GM18870 (cell line): ENCODE data around the gene INPP5F.

Experiments
- ATAC-seq: cut with Tn5 transposase; IDR thresholded peaks from one replicate; pipeline ENCODE4 v1.9.1; 2021; ENCODE audit warnings: moderate library complexity; ENCODE audit not compliant: unreplicated experiment

The INPP5F gene

DNA sequence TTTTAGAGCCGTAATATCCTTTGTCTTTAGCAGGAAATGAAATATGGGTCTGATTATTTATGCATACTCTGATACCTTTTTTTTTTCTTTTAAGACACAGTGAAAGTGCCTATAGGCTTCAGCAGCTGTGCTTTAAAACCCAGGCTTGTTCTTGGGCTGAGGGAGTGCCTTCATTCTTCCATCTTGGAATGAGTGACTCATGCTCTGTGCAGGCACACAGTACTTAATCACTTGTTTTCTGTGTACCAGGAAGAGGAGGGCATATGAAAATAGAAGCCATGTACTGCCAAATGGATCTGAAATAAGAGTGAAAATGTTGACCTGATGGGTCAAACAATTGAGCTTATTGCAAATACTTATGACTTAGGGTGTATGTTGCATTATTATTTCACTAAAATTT is 12.0 kb downstream of the INPP5F start:
- ATAC-seq = no peak

DNA sequence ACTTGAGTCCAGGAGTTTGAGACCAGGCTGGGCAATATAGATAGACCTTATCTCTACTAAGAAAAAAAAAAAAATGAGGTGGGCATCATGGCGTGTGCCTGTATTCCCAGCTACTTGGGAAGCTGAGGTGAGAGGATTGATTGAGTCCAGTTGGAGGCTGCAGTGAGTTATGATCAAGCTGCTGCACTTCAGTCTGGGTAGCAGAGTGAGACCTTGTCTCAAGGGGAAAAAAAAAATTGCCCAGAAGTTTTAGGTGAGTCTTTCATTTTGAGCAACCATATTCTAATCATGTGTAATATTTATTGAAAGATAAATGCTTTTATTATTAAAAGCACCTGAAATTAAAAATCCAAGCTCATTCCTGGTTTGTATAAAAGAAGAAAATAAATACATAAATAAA is 13.1 kb downstream of the INPP5F start:
- ATAC-seq = no peak

DNA sequence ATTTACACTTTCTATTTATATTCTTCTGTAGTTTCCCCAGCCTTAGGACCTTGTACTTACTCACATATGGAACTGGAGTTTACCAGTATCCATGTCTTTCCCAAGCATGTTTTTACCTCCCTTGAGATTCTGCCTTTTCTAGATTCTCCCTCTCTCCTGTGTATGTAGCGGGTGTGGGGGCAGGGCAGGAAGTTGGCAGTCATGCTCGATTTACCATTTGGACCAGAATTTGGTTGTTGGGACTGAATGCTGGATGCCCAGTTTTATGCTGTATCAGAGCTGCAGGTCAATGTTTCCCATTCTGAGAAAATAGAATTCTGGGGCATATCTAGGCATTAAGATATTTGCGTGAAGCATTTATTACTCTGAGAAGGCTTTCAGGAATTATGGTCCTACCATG is 14.2 kb downstream of the INPP5F start:
- ATAC-seq = no peak

DNA sequence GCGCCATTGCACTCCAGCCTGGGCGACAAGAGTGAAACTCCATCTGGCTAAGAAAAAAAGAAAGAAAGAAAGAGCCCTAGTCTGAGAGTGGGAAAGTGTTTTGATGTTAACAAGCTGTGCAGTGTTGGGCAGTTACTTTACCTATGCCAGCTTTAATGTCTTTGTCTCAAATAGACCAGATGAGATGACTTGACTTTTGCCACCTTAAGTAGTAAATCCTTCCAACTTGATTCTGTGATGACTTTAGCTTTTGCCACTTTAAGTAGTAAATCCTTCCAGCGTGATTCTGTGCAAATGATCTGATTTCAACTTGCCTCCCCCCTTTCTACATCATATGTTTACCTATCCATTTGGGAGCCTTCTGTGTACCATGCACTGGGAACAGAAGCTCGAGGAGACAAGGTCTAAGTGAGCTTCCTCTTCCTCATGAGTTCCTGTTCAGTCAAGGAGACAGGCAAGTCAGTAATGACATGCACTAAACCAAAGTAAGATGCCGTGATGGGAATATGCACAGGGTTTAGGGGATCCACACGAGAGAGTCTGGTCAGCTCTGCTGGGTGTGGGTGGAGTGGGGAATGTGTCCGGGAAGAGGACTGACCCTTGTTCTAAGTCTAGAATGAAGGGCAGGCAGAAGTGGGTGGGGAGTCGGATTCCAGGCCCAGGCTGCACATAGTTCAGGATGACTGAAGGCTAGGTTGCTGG is 17.2 kb downstream of the INPP5F start:
- ATAC-seq = no peak

DNA sequence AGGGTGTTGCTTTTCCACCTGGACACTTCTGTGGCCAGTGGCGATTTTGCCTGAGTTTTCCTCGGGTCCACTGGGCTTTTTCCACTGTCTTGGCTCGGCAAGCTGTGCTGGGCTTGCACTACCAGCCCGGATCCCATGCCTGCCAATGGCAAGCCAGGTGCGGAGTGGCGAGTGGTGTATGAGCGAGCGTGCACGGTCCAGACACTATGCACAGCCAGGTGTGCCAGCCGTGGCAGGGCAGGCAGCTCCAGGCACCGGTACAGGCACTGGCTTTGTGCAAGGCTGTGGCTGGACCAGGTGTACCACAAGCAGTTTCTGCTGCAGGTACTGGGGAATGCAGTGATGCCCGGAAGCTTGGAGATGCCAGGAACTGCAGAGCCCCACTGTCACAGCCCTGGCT is 22.1 kb downstream of the INPP5F start:
- no peak for ATAC-seq

DNA sequence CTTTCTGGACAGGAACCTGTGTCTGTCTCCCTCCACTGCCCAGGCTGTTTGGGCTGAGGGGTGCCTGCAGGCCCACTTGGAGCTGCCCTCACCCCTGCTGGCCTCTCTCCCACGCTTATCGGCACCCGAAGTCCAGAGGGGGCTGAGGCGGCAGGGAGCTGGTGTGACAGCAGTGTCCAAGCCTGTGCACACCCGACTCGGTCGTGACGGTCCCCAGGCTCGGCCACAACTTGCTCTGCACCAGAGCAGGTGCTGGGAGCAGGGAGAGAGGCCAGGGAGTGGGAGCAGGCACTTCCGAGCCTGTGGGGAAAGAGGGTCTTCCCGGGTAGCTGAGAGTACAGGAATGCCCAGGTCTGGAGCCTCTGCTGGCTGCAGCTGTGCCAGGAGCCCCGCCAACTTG is 23.0 kb downstream of the INPP5F start:
- no peak for ATAC-seq

DNA sequence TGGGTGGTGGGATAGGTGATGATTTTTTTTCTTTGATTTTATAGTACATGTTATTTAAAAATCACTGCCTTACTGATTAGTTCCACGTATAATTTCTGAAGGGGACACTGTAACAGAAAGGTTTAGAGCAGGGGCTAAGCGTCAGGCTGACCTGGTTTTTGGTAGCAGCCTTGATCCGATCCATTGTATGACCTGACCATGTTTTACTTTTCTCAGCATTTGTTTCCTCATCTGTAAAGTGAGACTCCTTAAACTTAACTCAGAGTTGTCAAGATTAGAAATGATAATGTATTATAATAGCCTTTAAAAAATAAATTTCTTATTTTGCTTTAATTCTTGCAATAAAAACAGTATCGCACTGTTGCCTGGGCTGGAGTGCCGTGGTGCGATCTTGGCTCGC is 23.6 kb downstream of the INPP5F start:
- ATAC-seq = no peak

DNA sequence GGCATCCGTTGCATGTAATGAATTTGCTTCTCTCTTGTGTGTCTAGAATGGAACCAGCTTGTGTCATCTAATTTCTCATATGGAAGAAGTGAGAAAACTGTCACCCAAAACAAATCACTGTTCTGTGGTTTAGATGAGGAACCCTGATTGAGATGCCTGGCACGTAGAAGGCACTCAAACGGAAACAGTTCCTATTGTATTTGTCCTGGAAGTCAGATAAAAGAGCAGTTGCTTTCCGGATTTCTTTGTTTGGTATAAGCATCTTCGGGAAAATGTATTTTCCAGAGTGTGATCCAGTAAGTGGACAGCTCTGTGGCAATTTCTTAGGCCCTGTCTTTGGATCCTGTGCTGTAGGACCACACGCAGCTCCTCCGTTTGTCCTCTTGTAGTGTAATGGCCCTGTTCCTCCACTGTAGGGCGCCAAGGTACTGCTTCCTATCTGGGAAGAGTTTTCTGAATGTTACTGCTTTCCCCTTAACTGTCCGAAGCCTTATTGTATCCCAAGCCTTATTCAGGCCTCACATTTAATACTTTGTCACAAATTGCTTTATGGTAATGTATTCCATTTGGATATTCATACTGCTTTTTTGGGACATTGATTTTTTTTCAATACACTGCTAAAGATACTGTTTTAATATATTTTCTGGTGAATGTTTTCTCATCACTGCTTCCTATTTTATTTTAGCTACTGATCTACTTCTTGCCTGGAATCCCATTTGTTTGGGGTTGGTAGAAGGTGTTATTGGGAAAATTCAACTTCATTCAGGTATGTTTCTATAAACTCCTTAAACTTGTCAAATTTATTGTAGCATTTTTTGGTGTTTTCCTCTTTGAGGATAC is 24.8 kb downstream of the INPP5F start:
- ATAC-seq = peak; percentile 58

DNA sequence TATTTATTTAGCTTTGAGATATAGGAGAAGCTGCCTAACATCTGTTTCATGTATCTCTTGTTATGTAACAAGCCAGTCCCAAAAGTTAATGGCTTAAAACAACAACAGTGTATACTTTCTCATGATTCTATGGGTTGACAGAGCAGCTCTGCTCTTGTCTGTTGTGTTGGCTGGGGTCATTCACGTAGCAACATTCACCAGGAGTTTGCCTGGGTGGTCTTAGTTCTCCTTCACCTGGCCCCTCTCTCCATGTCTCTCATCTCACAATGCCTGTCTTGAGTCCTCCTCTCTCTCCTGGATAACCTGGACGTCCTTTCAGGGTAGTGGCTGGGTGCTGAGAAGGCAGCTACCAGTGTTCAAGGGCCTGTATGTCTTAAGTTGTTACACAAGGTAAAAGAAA is 27.5 kb downstream of the INPP5F start:
- no peak for ATAC-seq

DNA sequence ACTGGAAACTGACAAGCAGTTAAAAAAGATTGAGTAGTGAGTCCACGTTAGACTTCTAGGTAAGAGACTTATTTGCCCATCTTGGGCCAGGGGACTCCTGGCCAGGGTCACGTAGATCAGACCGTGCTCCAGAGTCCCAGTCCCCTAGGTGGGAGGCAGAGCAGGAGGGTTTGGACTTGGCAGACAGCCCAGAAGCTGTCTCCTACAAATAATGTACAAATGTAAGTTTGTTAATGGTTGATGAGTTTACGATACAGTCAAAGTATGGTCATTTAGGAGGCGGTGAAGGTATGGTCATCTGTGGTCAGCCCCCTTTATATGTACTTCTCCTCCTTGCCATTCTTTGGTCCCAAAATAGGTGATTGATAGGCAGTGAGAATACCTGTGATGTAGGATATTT is 28.2 kb downstream of the INPP5F start:
- ATAC-seq = no peak

DNA sequence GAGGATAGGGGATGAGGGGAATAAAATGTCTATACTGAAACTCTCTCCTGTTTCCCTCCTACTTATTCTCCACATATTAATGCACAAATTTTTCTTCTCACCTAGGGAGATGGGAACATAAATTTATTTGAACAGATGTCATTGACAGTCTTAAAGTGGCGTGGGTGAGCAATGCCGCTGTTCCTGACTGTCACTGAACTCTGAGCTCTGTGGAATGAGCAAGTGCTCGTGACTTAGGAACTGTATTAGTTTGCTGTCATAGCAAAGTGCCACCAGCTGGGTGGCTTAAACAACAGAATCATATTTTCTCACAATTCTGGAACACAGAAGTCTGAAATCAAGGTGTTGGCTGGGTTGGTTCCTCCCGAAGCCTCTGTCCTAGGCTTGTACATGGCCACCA is 29.1 kb downstream of the INPP5F start:
- ATAC-seq = no peak

DNA sequence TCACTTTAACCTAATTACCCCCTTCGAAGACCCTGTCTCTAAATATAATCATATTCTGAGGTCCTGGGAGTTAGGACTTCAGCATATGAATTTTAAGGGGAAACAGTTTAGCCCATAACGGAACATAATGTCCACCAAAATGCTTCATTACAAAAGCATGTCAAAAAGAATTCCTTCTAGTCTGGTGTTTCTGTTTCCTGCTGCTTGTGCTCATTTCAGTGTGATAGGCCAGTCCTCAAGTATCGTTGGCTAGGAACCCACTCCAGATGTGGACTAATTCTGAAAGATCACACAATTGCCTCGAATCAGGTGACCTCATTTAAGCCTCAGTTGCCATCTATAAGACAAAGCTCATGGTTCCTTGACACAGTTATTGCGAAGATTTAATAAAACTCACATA is 29.6 kb downstream of the INPP5F start:
- ATAC-seq = no peak

DNA sequence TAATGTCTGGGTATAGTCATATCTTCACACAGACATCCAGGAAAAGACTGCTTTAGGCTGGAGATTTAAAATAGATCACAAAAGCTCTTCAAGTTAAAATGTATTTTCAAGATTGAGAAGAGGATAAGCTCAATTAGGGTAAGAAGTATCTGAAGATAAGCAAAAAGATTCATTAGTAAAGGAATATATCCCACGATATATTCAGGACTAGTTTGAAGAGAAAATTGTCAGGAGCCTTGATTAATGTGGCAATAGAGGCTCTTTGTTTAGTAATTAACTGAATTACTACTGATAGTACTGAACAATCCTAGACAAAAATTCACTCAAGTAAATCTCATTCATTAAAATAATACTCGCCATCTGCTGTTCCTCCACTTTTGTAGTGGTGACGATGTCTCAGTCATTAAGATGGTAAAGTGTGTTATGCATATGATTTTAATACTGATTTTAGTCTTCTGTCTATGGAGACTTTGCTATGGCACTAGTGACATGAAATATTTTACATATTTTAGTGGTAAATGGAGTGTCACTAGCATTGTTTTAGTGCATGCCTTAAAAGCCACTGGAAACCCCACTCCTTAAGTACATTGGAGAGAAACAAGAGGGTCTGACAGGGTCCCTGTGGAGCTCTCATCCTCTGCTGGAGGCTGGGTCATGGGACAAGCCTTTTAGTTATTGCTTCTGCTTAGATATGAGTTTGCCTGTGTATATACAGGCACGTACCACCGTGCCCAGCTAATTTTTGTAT is 32.8 kb downstream of the INPP5F start:
- no peak for ATAC-seq

DNA sequence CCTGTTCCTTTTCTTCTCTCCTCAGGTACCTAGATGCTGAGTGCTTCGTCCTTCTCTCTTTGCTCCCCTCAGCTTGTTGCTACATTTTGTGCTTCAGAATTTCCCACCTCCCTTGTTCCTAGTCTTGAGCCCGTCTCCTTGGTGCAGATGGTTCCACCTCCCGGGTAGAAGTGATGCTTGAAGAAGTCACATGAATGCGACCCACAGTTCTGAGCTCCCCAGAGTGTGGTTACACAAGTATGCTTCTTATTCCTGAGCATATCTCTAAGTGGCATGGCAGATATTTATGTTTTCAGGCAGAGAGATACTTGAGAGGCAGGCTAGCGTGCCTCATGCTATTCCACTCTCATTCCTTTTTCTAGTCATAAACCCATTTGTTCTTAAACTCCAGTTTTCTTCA is 34.0 kb downstream of the INPP5F start:
- ATAC-seq = no peak

DNA sequence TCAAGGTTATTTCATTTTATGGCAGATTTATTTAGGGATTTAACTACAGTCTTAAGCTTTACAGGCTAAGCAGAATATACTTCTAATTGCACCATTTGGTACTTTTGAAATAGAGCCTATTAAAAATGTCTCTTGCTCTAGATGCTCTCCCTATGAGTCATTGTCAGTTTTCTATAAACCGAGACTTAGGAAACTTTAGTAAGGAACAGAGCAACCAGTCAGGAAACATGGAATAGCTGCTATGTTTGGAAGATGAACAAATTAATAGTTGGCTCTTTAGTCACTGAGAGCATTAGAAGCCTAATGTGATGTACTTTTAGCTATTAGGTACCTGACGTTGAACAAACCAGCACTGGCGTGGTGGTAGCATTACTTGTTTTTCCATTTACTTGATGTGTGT is 35.3 kb downstream of the INPP5F start:
- no peak for ATAC-seq

DNA sequence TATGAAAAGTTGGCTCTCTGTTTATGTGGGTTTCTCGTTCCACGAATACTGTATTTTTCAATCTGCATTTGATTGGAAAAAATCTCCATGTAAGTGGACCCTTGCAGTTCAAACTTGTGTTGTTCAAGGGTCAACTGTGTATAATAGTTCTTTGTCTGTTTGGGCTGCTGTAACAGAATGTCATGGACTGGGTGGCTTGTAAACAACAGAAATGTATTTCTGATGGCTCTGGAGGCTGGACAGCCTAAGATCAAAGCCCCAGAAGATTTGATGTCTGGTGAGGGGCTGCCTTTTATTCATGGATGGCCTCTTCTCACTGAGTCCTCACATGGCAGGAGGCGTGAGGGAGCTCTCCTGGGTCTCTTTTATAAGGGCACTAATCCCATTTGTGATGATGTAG is 36.2 kb downstream of the INPP5F start:
- no peak for ATAC-seq

DNA sequence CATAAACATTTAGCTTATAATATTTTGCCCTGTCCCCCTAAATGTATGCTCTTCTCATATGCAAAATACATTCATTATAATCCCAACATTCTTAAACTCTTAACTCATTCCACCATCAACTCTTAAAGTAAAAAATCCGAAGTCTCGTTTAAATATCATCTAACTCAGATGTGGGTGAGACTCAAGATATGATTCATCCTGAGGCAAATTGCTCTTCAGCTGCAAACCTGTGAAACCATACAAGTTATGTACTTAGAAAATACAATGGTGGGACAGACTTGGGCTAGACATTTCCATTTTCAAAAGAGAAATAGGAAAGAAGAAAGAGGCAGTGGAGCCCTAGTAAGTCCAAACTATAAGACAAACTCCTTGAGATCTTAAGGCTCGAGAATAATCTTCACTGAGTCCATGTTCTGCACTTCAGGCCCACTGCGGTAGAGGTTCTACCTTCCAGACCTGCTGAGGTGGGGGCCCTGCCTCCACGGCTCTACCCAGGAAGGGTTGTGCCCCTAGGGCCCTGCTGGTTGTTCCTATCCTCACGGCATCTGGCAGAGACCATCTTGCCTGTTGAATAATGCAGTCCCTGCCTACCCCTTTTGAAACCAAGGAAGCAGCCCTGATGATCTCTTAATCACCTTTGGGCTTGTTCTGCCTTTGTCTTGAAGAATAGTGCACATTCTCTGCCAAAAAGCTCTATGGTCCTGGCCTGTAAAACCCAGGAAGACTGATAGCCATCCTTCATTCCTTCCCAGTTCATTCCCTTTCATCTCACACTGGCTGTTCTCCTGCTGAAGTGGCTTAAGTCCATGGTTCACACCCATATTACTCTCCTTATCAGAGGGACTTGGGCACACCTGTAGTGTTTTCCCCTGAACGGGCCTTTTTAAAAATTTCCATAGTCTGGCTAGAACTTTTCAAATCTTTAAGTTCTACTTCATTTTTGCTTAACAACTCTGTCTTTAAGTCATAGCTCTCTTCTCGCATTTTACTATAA is 37.3 kb downstream of the INPP5F start:
- no peak for ATAC-seq

DNA sequence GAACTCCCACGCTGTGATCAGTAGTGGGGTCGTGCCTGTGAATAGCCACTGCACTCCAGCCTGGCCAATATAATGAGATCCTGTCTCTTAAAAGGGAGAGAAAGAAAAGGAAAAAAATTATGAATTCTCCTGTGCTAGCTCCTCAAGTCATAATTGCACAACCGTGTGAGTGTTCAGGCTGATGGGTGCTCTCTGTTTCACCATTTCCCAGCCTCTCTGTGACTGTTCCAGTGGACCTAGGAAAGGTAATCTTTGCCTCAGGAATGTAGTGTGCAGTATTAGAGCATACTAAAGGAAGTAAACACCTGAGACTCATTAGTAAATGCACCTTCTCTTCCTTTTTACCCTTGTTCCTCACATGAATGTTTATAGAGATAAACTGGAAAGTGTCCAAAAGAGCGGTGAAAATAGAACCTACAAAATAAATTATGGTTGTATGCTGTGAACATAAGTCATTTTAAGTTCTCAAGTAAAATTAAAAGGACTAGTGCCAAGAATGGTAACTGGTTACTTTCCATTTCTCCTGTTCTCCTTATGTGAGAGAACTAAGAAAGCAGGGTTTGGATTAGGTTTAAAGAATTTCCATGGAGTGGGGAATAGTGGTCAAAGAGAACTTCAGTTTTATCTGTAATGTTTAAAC is 42.7 kb downstream of the INPP5F start:
- ATAC-seq = no peak

DNA sequence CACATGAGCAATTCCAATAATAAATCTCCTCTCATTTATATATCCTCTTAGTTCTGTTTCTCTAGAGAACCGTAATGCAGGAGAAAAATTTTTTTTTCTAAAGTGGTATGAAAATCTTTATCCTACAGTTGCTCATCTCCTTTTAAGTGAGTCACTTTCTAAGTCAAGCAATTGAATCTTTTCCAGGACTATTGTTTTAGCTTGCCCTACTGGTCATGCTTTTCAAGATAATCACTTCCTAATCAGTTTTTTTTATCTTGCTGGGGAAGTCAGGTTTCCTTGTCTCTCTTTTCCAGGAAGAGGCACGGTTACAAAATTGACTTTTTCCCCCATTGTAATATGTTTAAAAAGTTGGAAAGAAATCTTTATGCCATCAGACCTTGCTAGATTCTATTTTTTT is 44.0 kb downstream of the INPP5F start:
- ATAC-seq = no peak

DNA sequence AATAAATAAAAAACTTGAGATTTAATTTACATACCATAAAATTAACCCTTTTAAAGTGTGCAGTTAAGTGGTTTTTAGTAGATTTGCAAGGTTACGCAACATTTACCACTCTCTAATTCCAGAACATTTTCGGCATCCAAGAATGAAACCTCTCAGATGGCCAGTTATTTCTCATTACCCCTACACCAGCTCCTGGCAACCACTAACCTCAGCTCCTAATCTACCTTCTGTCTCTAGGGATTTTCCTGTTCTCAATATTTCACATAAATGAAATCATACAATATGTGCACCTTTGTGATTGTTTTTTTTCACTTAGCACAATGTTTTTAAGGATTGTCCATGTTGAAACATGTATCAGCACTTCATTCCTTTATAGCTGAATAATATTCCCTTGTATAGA is 45.1 kb downstream of the INPP5F start:
- ATAC-seq = no peak
